DOHH2 (cell line): ENCODE measurements around the gene DBN1.
A peak's percentile ranks its signal among the peaks of the same experiment; 100 is the strongest.

Experiments used
- H3F3A ChIP-seq: fragments of 200-600 bp; sonication (generic), shearing (Covaris generic); 2 replicates; pipeline ENCODE4 v1.6.0; 2016; ENCODE audit warnings: antibody characterized with exemption, mild to moderate bottlenecking; ENCODE audit not compliant: control insufficient read depth, insufficient read depth
- H3K27ac ChIP-seq: fragments of 200-600 bp; sonication (generic); 2 replicates; pipeline ENCODE4 v1.5.1; 2014; ENCODE audit warnings: low read depth, mild to moderate bottlenecking, low read length, moderate library complexity
- H3K27me3 ChIP-seq: fragments of 200-600 bp; sonication (generic); 2 replicates; pipeline ENCODE4 v1.6.1; 2014; ENCODE audit warnings: mild to moderate bottlenecking, low read length, mixed read lengths; ENCODE audit not compliant: control insufficient read depth
- H3K36me3 ChIP-seq: fragments of 200-600 bp; sonication (generic); 2 replicates; pipeline ENCODE4 v1.6.1; 2014; ENCODE audit warnings: mild to moderate bottlenecking, low read length, moderate library complexity, mixed read lengths; ENCODE audit not compliant: control insufficient read depth
- H3K4me1 ChIP-seq: fragments of 200-600 bp; sonication (generic); 2 replicates; pipeline ENCODE4 v1.6.1; 2014; ENCODE audit warnings: mild to moderate bottlenecking, low read length, mixed read lengths; ENCODE audit not compliant: control insufficient read depth
- H3K4me2 ChIP-seq: fragments of 200-600 bp; sonication (generic); 2 replicates; pipeline ENCODE4 v1.6.0; 2014; ENCODE audit warnings: mild to moderate bottlenecking, low read length, moderate library complexity
- H3K4me3 ChIP-seq: fragments of 200-600 bp; sonication (generic); 2 replicates; pipeline ENCODE4 v1.5.1; 2014; ENCODE audit warnings: mild to moderate bottlenecking, low read length, mixed read lengths
- H3K79me2 ChIP-seq: fragments of 200-600 bp; sonication (generic); 2 replicates; pipeline ENCODE4 v1.6.1; 2014; ENCODE audit warnings: mild to moderate bottlenecking, low read length, mixed read lengths; ENCODE audit not compliant: control insufficient read depth
- H3K9me2 ChIP-seq: fragments of 200-600 bp; sonication (generic); replicated peaks from 2 replicates; pipeline ENCODE4 v1.6.1; 2014; ENCODE audit warnings: mild to moderate bottlenecking, low read length, mixed read lengths; ENCODE audit not compliant: control insufficient read depth
- H3K9me3 ChIP-seq: fragments of 200-600 bp; sonication (generic); 2 replicates; pipeline ENCODE4 v1.6.1; 2014; ENCODE audit warnings: antibody characterized with exemption, low read length, mixed read lengths; ENCODE audit not compliant: control insufficient read depth, insufficient read depth
- H4K20me1 ChIP-seq: fragments of 200-600 bp; sonication (generic); 2 replicates; pipeline ENCODE4 v1.6.0; 2014; ENCODE audit warnings: low read depth, mild to moderate bottlenecking, antibody characterized with exemption, low read length, moderate library complexity; ENCODE audit not compliant: control insufficient read depth, insufficient read depth
- EZH2phosphoT487 ChIP-seq: fragments of 200-600 bp; sonication (generic); IDR thresholded peaks from 2 replicates; pipeline ENCODE4 v1.6.1; 2017; ENCODE audit warnings: borderline replicate concordance, mild to moderate bottlenecking, antibody characterized with exemption, low read length, moderate library complexity, mixed read lengths
- TF ChIP-seq, protein P1 (sequence below): fragments of 200-600 bp; sonication (generic); IDR thresholded peaks from one replicate; pipeline ENCODE4 v1.5.1; 2014; ENCODE audit warnings: antibody characterized with exemption, mild to moderate bottlenecking, low read depth, low read length; ENCODE audit not compliant: poor library complexity, severe bottlenecking

DBN1 gene

DNA sequence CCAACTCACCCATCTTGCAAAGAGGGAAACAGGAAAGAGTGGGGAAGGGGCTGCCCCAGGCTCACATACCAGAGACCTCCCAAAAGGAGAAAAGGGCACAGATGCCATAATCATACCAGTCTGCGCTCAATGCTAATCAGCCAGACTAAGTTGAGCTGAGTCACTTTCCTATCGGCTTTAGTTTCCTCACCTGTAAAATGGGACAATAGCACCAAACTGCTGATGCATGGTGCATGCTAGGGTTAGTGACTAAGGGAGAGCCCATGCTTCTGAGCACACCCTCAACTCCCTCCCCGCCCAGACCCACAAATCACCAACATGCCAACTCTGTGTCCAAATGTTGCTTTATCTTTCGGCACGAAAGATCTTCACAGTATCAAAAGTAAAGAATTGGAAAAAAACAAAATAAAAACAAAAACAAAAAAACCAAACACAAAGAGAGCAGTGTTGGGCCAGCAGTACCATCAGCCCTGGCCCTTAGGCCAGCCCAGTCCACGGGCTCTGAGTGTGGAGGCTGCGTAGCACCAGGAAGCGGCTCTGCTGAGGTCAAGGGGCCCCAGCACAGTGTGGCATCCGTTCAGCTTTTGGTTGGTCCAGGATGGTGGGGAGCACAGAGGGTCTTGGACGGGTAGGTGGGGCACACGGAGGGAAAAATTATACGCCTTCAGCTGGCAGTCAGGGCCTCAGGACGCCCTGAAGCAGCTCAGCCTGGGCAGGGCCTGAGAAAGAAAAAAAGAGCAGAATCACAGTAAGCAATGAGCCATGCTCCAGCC is 46.2 kb upstream of the DBN1 start:
- Histone ChIP-seq H3K4me2 (peak overlapping the region; percentile 61), H3F3A (0 out of 2 replicates have a peak, but pooled peaks cover 3% of the 10 kb centered on the region), H3K27ac (no peak overlapping the region), H3K36me3 (peaks cover 69% of the 10 kb centered on the region), H4K20me1 (peaks cover 6% of the 10 kb centered on the region; the same call in 1 of the 2 replicates), H3K9me3 (no peaks in the 10 kb centered on the region), H3K9me2 (no peaks in the 10 kb centered on the region), H3K79me2 (peaks cover 53% of the 10 kb centered on the region), H3K4me1 (peaks cover 47% of the 10 kb centered on the region), H3K27me3 (no peaks in the 10 kb centered on the region), H3K4me3 (peak overlapping the region; percentile 43)
- TF ChIP-seq EZH2phosphoT487: no peak
- TF ChIP-seq, protein P1, sequence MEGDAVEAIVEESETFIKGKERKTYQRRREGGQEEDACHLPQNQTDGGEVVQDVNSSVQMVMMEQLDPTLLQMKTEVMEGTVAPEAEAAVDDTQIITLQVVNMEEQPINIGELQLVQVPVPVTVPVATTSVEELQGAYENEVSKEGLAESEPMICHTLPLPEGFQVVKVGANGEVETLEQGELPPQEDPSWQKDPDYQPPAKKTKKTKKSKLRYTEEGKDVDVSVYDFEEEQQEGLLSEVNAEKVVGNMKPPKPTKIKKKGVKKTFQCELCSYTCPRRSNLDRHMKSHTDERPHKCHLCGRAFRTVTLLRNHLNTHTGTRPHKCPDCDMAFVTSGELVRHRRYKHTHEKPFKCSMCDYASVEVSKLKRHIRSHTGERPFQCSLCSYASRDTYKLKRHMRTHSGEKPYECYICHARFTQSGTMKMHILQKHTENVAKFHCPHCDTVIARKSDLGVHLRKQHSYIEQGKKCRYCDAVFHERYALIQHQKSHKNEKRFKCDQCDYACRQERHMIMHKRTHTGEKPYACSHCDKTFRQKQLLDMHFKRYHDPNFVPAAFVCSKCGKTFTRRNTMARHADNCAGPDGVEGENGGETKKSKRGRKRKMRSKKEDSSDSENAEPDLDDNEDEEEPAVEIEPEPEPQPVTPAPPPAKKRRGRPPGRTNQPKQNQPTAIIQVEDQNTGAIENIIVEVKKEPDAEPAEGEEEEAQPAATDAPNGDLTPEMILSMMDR: no peak

DNA sequence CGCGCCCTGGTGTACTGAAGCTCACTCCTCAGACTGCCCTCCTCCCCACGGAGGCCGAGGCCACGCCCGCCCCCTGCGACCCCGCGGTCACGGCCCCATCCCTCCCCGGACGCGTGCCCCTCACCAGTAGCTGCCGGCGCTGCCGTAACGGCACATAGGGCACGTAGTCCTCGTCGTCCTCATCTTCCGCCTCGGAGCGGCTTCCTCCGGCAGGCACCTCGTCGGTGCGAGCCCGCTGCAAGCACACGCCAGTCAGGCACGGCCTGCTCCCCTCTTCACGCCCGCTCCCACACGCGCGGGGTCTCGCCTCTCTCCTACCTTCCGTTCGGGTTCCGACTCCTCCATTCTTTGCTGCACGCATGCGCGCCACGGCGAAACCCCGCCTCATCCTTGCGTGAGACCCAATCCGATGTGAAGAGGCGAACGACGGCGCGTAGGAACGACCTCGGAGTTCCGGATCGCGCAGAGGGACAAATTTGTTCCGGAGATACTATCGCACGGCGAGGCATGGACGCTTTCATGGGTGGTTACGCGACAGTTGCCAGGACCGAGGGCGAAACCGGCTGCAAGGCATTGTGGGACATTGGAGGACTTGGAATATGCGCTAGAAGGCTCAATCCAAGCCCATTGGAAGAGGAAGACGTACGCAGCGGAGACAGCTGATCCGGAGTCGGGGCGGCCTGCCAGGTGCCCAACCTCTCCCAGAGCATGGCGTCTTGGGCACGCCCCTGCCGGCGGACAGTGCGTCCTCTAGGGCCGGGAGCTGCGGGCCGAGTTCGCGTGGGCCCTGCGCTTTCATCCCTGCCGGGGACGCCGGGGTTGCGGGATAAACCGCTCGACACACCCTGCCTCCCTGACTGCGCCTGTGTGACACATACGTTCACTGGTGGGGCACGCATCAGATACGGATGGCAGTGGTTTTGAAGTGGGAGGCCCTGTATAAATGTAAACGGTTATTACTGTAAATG is 43.5 kb upstream of the DBN1 start, which contains the start of gene DDX41:
TSS of gene DDX41 (minus strand) at position 361 of the 968 bp plus-strand sequence. CDS start at position 345, 16 bp downstream.
- H3K4me1 ChIP-seq: peaks cover 53% of the 10 kb centered on the region
- H3K36me3 ChIP-seq: peaks cover 79% of the 10 kb centered on the region
- H3K4me3 ChIP-seq: peak within 1 kb of the TSS; percentile 87
- H3F3A ChIP-seq: 0 out of 2 replicates have a peak, but pooled peaks cover 3% of the 10 kb centered on the region
- H3K27me3 ChIP-seq: no peaks in the 10 kb centered on the region
- H3K4me2 ChIP-seq: peak within 1 kb of the TSS; percentile 99
- no peaks in the 10 kb centered on the region for H3K9me3 ChIP-seq
- TF ChIP-seq, protein P1: no peak
- no peak for TF ChIP-seq EZH2phosphoT487
- peak within 1 kb of the TSS; percentile 54 for H3K27ac ChIP-seq
- H3K9me2 ChIP-seq: no peaks in the 10 kb centered on the region
- H3K79me2 ChIP-seq: peaks cover 63% of the 10 kb centered on the region
- H4K20me1 ChIP-seq: peaks cover 6% of the 10 kb centered on the region; the same call in 1 of the 2 replicates

DNA sequence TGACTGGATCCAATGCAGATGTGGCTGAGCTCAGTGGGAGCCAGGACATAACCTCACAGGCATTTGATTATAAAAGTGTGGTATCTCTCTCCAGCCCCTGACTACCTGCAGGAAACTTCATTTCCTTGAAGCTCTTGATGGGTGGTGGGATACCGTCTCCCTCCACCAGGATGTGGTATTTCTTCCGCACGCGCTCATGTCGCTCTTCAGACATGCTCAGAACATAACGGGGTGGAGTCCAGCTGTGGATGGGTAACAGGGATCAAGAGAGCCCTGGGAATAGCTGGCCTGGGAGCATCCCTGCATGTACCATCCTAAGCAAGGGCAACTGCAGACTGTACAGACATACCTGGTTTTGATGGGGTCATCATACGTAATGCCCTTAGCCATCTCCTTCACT is 42.1 kb upstream of the DBN1 start:
- no peak for TF ChIP-seq EZH2phosphoT487
- TF ChIP-seq, protein P1: no peak
- no peaks in the 10 kb centered on the region for H3K9me2 ChIP-seq
- peak overlapping the region; percentile 87 for H3K4me3 ChIP-seq
- H3K4me1 ChIP-seq: peaks cover 53% of the 10 kb centered on the region
- H4K20me1 ChIP-seq: peaks cover 6% of the 10 kb centered on the region; the same call in 1 of the 2 replicates
- H3K9me3 ChIP-seq: no peaks in the 10 kb centered on the region
- no peaks in the 10 kb centered on the region for H3K27me3 ChIP-seq
- peaks cover 56% of the 10 kb centered on the region for H3K79me2 ChIP-seq
- peaks cover 79% of the 10 kb centered on the region for H3K36me3 ChIP-seq
- H3K27ac ChIP-seq: 0 out of 2 replicates have a peak overlapping the region, but pooled peaks have one; percentile 54
- H3F3A ChIP-seq: peaks cover 12% of the 10 kb centered on the region
- H3K4me2 ChIP-seq: peak overlapping the region; percentile 99
